HEK293T (cell line): Measurements from ENCODE around the gene LCLAT1.
A peak's percentile ranks its signal among the peaks of the same experiment; 100 is the strongest.

Source experiments
- CTCF ChIA-PET: fragments of 350-600 bp; formaldehyde crosslinking; extraction: SDS; loops from one replicate; lab custom pipeline; 2021; ENCODE audit warnings: antibody characterized with exemption, inconsistent platforms; lab: Yijun Ruan, JAX
- POLR2A ChIA-PET: fragments of 350-600 bp; formaldehyde crosslinking; extraction: SDS; loops from one replicate; lab custom pipeline; 2020; ENCODE audit warnings: antibody characterized with exemption, inconsistent platforms; lab: Yijun Ruan, JAX
- DNase-seq: peaks from one replicate; pipeline ENCODE4 v3.0.0; 2012; ENCODE audit warnings: mixed read lengths; ENCODE audit errors: extremely low spot score
- ARNT ChIP-seq: fragments of 450-650 bp; IDR thresholded peaks from 2 replicates; pipeline ENCODE4 v1.6.1; 2017; ENCODE audit warnings: mild to moderate bottlenecking
- BHLHE40 ChIP-seq: fragments of 450-650 bp; IDR thresholded peaks from 2 replicates; pipeline ENCODE4 v1.6.1; 2016; ENCODE audit warnings: mild to moderate bottlenecking, moderate library complexity, borderline replicate concordance
- CTBP1 ChIP-seq: fragments of 450-650 bp; IDR thresholded peaks from 2 replicates; pipeline ENCODE4 v1.6.1; 2016; ENCODE audit warnings: borderline replicate concordance
- ELF4 ChIP-seq: fragments of 450-650 bp; IDR thresholded peaks from 2 replicates; pipeline ENCODE4 v1.6.1; 2017; ENCODE audit warnings: antibody characterized with exemption
- FOXA1 ChIP-seq: fragments of 450-650 bp; IDR thresholded peaks from 2 replicates; pipeline ENCODE4 v1.6.1; 2016; ENCODE audit warnings: mild to moderate bottlenecking
- FOXK2 ChIP-seq: fragments of 450-650 bp; IDR thresholded peaks from 2 replicates; pipeline ENCODE4 v1.6.1; 2016; ENCODE audit warnings: mild to moderate bottlenecking
- FOXM1 ChIP-seq: fragments of 450-650 bp; IDR thresholded peaks from 2 replicates; pipeline ENCODE4 v1.6.1; 2017; ENCODE audit warnings: mild to moderate bottlenecking, borderline replicate concordance
- HDGF ChIP-seq: fragments of 450-650 bp; IDR thresholded peaks from 2 replicates; pipeline ENCODE4 v1.6.1; 2017; ENCODE audit warnings: antibody characterized with exemption, borderline replicate concordance
- L3MBTL2 ChIP-seq: fragments of 450-650 bp; conservative IDR thresholded peaks from 2 replicates; pipeline ENCODE4 v1.6.1; 2016; ENCODE audit warnings: mild to moderate bottlenecking
- LEF1 ChIP-seq: fragments of 450-650 bp; IDR thresholded peaks from 2 replicates; pipeline ENCODE4 v1.6.1; 2017; ENCODE audit warnings: mild to moderate bottlenecking, borderline replicate concordance
- NFRKB ChIP-seq: fragments of 450-650 bp; IDR thresholded peaks from 2 replicates; pipeline ENCODE4 v1.6.1; 2016; ENCODE audit warnings: mild to moderate bottlenecking, moderate library complexity
- PKNOX1 ChIP-seq: fragments of 450-650 bp; IDR thresholded peaks from 2 replicates; pipeline ENCODE4 v1.6.1; 2016
- SP1 ChIP-seq: fragments of 450-650 bp; IDR thresholded peaks from 2 replicates; pipeline ENCODE4 v1.6.1; 2017
- SUZ12 ChIP-seq: fragments of 450-650 bp; IDR thresholded peaks from 2 replicates; pipeline ENCODE4 v1.6.1; 2016; ENCODE audit warnings: mild to moderate bottlenecking
- TARDBP ChIP-seq: fragments of 450-650 bp; IDR thresholded peaks from 2 replicates; pipeline ENCODE4 v1.6.1; 2016
- ZNF384 ChIP-seq: fragments of 450-650 bp; IDR thresholded peaks from 2 replicates; pipeline ENCODE4 v1.6.1; 2016

LCLAT1 gene

GRCh38 chr2:30446602-30447148 lies 371 bp upstream of the LCLAT1 start:
- CTCF ChIA-PET = interaction anchor here (0.5 to 0.6 kb wide), 3 partner anchors 19 to 237 kb away, joined by 3 to 5 read pairs (median 5); no protein-coding TSS in a partner anchor
- DNase-seq = no peak
- TF ChIP-seq ARNT = no peak
- peak; percentile 91 for TF ChIP-seq L3MBTL2
- POLR2A ChIA-PET = interaction anchor here (0.7 to 2.1 kb wide), 10 partner anchors 10 to 1920 kb away, joined by 3 to 12 read pairs (median 3); no protein-coding TSS in a partner anchor

DNA sequence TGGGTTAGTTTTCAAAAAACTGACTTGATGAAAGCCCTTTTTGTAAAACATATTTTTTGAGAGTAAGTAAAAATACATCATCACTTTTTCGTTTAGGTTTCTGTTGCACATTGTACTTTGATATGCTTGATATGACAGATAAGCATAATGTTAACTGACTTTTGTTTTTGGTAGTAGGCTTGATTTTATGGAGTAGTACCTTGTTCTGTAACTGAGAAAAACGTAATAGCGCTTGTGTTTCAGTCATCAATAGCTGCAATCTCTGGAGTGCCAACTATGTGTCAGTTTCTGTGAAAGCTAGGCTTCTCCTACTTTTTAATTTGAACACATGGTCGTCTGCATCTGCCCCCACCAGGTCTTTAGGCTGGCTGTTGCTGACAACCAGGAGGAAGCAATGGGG lies 1.3 kb downstream of the LCLAT1 start:
- POLR2A ChIA-PET = no interaction called here
- TF ChIP-seq FOXK2 (no peak), ZNF384 (no peak), ELF4 (no peak), PKNOX1 (no peak), L3MBTL2 (no peak), ARNT (no peak), TARDBP (no peak), SUZ12 (no peak), BHLHE40 (no peak), SP1 (no peak), HDGF (no peak)
- CTCF ChIA-PET = no interaction called here
- DNase-seq = no peak

DNA sequence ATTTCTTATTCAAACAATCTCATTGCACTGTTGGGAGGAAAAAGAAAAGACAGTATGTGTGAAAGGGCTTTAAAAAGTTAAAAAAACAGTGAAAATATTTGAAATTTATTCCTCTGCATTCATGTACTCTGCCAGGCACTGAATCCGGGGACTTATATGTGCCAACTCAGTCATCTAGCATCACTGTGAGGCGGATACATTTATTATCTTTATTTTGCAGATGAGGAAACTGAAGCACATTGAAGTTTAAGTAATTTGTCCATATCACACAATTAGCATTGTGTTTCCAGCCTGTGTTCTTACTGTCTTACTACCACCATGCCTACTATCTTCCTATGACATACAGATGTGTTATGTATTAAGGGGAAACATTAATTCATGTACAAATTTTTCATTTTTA lies 1.8 kb downstream of the LCLAT1 start:
- POLR2A ChIA-PET = no interaction called here
- no peak for TF ChIP-seq ELF4
- TF ChIP-seq L3MBTL2 = no peak
- TF ChIP-seq SUZ12 = no peak
- TF ChIP-seq ARNT = no peak
- no peak for TF ChIP-seq SP1
- CTCF ChIA-PET = no interaction called here
- no peak for DNase-seq

DNA sequence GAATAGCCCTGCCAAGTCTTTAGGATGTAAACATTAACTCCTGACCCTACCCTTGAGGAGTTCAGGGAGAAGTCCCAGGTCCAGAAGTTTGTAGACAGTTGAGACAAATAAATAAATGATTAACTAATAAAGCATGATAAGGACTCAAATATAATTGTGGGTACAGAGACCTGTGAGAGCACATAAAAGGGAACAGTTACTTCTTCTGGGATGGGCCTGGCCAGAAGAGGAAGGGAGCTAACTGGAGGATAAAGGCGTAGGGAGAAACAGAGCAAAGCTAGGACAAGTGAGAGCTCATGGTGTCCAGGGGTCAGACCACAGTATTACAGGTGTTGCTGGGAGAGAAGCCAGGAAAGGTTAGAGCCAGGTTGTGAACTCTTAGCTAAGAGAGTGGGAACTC lies 3.0 kb downstream of the LCLAT1 start:
- POLR2A ChIA-PET = interaction anchor here (1.0 kb wide), 1 partner anchor 28 kb away, joined by 3 read pairs; no protein-coding TSS in a partner anchor
- CTCF ChIA-PET = no interaction called here
- no peak for DNase-seq
- no peak for TF ChIP-seq NFRKB
- TF ChIP-seq SP1 = no peak
- TF ChIP-seq ELF4 = no peak
- no peak for TF ChIP-seq PKNOX1
- TF ChIP-seq TARDBP = no peak
- TF ChIP-seq BHLHE40 = no peak
- TF ChIP-seq FOXM1 = no peak

DNA sequence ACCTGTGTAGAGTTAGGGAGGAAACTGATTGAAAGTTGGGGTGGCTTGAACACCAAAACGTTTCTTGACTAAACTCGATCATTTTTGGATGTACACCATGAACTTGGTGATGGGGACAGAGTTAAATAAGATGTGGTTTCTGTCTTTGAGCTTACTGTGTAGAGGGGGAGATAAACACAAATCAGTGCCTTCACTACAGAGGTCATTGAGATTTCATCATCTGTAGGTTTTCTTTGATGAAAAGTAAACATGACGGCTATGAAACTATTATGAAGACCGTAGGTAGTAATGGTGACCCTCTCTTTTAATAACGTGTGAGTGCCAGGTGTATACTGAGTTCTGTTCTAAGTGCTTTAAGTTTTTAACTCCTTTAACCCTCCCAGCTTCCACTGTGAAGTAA lies 6.5 kb downstream of the LCLAT1 start:
- DNase-seq = no peak
- no peak for TF ChIP-seq SUZ12
- no peak for TF ChIP-seq BHLHE40
- no peak for TF ChIP-seq FOXK2
- TF ChIP-seq PKNOX1 = no peak
- no peak for TF ChIP-seq ELF4
- TF ChIP-seq NFRKB = no peak
- TF ChIP-seq TARDBP = no peak
- no peak for TF ChIP-seq LEF1
- TF ChIP-seq FOXM1 = no peak
- TF ChIP-seq L3MBTL2 = no peak
- TF ChIP-seq SP1 = no peak
- POLR2A ChIA-PET = no interaction called here
- CTCF ChIA-PET = interaction anchor here (1.4 kb wide), 1 partner anchor 214 kb away, joined by 6 read pairs; no protein-coding TSS in a partner anchor

DNA sequence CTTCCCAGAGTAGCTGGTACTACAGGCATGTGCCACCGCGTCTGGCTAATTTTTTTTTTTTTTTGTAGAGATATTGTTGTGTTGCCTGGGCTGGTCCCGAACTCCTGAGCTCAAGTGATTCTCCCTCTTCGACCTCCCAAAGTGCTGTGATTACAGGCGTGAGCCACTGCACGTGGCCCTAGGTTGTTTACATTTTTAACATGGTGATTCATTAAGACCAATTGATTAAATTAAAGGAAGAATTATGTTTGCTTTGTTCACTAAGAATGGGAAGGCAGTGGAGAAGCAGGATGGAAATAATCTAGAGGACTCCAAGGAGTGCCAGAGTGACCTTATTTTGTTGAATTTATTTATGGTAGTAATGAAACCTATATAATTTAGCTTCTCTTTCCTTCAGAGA lies 7.5 kb downstream of the LCLAT1 start:
- ChIA-PET CTCF (interaction anchor here (0.6 to 1.1 kb wide), 3 partner anchors 55 to 289 kb away, joined by 3 read pairs; no protein-coding TSS in a partner anchor), POLR2A (interaction anchor here (0.5 kb wide), 1 partner anchor 190 kb away, joined by 3 read pairs; no protein-coding TSS in a partner anchor)
- DNase-seq = no peak
- no peak for TF ChIP-seq TARDBP
- TF ChIP-seq SP1 = no peak
- TF ChIP-seq BHLHE40 = no peak
- TF ChIP-seq FOXM1 = no peak
- no peak for TF ChIP-seq FOXA1
- no peak for TF ChIP-seq CTBP1
- TF ChIP-seq SUZ12 = no peak
- TF ChIP-seq L3MBTL2 = no peak
- no peak for TF ChIP-seq ARNT
- TF ChIP-seq LEF1 = no peak
- TF ChIP-seq PKNOX1 = no peak
- TF ChIP-seq ELF4 = no peak
- TF ChIP-seq ZNF384 = no peak
- TF ChIP-seq NFRKB = no peak
- no peak for TF ChIP-seq HDGF
- TF ChIP-seq FOXK2 = no peak
